Hematopoietic multipotent progenitor cell treated with erythropoietin and hydrocortisone succinate and interleukin-3 and kit ligand, for 4 days (in vitro differentiated cells): ENCODE measurements around the gene NAA25.
"Not testable (repeated sequence)": the region's sequence is repeated elsewhere in the genome, so short reads cannot be mapped to it uniquely, and the experiment has no call there.

Experiments
- DNase-seq: peaks from one replicate; pipeline ENCODE4 v3.0.0-alpha.2; 2015

The NAA25 gene

GRCh38 chr12:112116232-112117060 lies 7.9 kb upstream of the NAA25 start:
- peak; percentile 95 for DNase-seq

GRCh38 chr12:112115259-112116045 lies 6.9 kb upstream of the NAA25 start:
- DNase-seq, result peak; percentile 43

- DNase-seq, result no peak
Observed at GRCh38 chr12:112112409-112113133, 4.0 kb upstream of the NAA25 start.

- DNase-seq, result no peak
Observed at GRCh38 chr12:112111931-112112330, 3.3 kb upstream of the NAA25 start.

GRCh38 chr12:112110787-112111662 lies 2.4 kb upstream of the NAA25 start:
- peak; percentile 56 for DNase-seq

GRCh38 chr12:112107306-112108201 lies 1.0 kb downstream of the NAA25 start:
- peak; percentile 84 for DNase-seq

GRCh38 chr12:112105891-112106290 lies 2.7 kb downstream of the NAA25 start:
- DNase-seq, result no peak

GRCh38 chr12:112103758-112104503 lies 4.7 kb downstream of the NAA25 start:
- DNase-seq, result no peak

- DNase-seq, result not testable (repeated sequence)
Observed at GRCh38 chr12:112102746-112103145, 5.8 kb downstream of the NAA25 start.

GRCh38 chr12:112102127-112102526 lies 6.5 kb downstream of the NAA25 start:
- no peak for DNase-seq

- DNase-seq, result not testable (repeated sequence)
Observed at GRCh38 chr12:112100500-112100899, 8.1 kb downstream of the NAA25 start.

- no peak for DNase-seq
Observed at GRCh38 chr12:112097641-112098040, 10.9 kb downstream of the NAA25 start.

GRCh38 chr12:112096667-112097066 lies 11.9 kb downstream of the NAA25 start:
- no peak for DNase-seq

- DNase-seq, result peak; percentile 62
Observed at GRCh38 chr12:112096070-112096469, 12.5 kb downstream of the NAA25 start.

GRCh38 chr12:112091563-112091962 lies 17.0 kb downstream of the NAA25 start:
- DNase-seq, result no peak

GRCh38 chr12:112087851-112088250 lies 20.7 kb downstream of the NAA25 start:
- no peak for DNase-seq

GRCh38 chr12:112087055-112087850 lies 21.3 kb downstream of the NAA25 start:
- DNase-seq, result peak; percentile 26

GRCh38 chr12:112066566-112066965 lies 42.0 kb downstream of the NAA25 start:
- DNase-seq, result no peak

- no peak for DNase-seq
Observed at GRCh38 chr12:112063273-112063672, 45.3 kb downstream of the NAA25 start.

GRCh38 chr12:112061137-112061536 lies 47.4 kb downstream of the NAA25 start:
- no peak for DNase-seq
